Body of pancreas (tissue), 4 donors: ENCODE data around the gene ZGPAT.

Experiments used
- POLR2A ChIP-seq, 3 donors: fragments of 450-650 bp; IDR thresholded peaks; one replicate each; pipeline ENCODE4 v1.6.1; 2016; ENCODE audit warnings: antibody characterized with exemption in 3 of 3, mild to moderate bottlenecking in 2 of 3
- TF ChIP-seq, protein P1 (sequence below), 7 experiments: fragments of 450-650 bp in 4 of 7; fragments of 200-600 bp in 3 of 7; sonication (generic) in 3 of 7; IDR thresholded peaks; one replicate each; pipeline ENCODE4 v1.5.1; 2016 to 2019; ENCODE audit warnings: antibody characterized with exemption in 7 of 7

- no peak for TF ChIP-seq POLR2A (IDR thresholded peaks at IDR 0.05)
- TF ChIP-seq, protein P1, sequence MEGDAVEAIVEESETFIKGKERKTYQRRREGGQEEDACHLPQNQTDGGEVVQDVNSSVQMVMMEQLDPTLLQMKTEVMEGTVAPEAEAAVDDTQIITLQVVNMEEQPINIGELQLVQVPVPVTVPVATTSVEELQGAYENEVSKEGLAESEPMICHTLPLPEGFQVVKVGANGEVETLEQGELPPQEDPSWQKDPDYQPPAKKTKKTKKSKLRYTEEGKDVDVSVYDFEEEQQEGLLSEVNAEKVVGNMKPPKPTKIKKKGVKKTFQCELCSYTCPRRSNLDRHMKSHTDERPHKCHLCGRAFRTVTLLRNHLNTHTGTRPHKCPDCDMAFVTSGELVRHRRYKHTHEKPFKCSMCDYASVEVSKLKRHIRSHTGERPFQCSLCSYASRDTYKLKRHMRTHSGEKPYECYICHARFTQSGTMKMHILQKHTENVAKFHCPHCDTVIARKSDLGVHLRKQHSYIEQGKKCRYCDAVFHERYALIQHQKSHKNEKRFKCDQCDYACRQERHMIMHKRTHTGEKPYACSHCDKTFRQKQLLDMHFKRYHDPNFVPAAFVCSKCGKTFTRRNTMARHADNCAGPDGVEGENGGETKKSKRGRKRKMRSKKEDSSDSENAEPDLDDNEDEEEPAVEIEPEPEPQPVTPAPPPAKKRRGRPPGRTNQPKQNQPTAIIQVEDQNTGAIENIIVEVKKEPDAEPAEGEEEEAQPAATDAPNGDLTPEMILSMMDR (IDR thresholded peaks at IDR 0.05) = no peak
Observed at GRCh38 chr20:63705232-63706026, 2.4 kb upstream of the ZGPAT start.
